ENCODE results near the gene CALU. TPM values are rescaled to one million over a fixed set of nuclear protein-coding genes. Genes with fewer than 3 reads are reported as not detected.

CALU gene
- total and polyA plus RNA-seq, 10 of the 15 experiments (the other 5 are each of a cell fraction or from before 2014, with no cell fraction given) = 31.2 to 75.6 (median 42.1) TPM

- BruUV-seq (replicated peaks) = no TSS peak
Measured at GRCh38 chr7:128744366-128744905, 5.3 kb downstream of the CALU start.

More at GRCh38 chr7:128744366-128744905, 5.3 kb downstream of the CALU start:
- H3K4me3 ChIP-seq = no peak overlapping the region
- H3K4me2 ChIP-seq (ENCODE audit: control insufficient read depth, insufficient read depth) = no peak overlapping the region; the same call in 1 of the 2 replicates
- intact Hi-C loops (cut with micrococcal nuclease; ENCODE audit: unreplicated experiment) (no loop called here), in situ Hi-C loops (cut with MboI) (no loop called here)
- ChIA-PET CTCF (interaction anchor here (0.5 to 0.6 kb wide), 2 partner anchors 269 to 354 kb away, joined by 3 to 4 read pairs; no protein-coding TSS in a partner anchor), POLR2A (no interaction called here), RAD21 (ENCODE audit: unreplicated experiment) (no interaction called here), SMC1A (ENCODE audit: uncharacterized antibody, unreplicated experiment) (no interaction called here)
- ATAC-seq (peak; percentile 13; the same call in 1 of the 3 replicates), DNase-seq (ENCODE audit: low read depth, low spot score) (no peak), FAIRE-seq (peak; percentile 18)
- 44% methylated on average over 2 of the region's 2 CpGs for WGBS (ENCODE audit: insufficient coverage, insufficient replicate concordance, low lambda C conversion rate, missing lambda C conversion rate)
- H3K27ac ChIP-seq (ENCODE audit: control insufficient read depth, insufficient read depth) = no peak overlapping the region
- peaks cover 0 to 4% of the 10 kb centered on the region in 2 experiments; a peak in 2 of 4 replicates for H3K36me3 ChIP-seq (ENCODE audit: control insufficient read depth in 2 of 2, insufficient read depth in 2 of 2, low read length in 1 of 2)
- no peaks in the 10 kb centered on the region for H3K9me3 ChIP-seq (replicated peaks; ENCODE audit: control insufficient read depth, insufficient read depth, low read length)
- H3K79me2 ChIP-seq (ENCODE audit: control insufficient read depth, insufficient read depth, low read length) = peaks cover 88% of the 10 kb centered on the region
- no peak overlapping the region for H2AFZ ChIP-seq (ENCODE audit: control insufficient read depth, low read depth, low read length)
- no peak overlapping the region for H3K9ac ChIP-seq (ENCODE audit: control insufficient read depth, insufficient read depth, low read length)
- no peaks in the 10 kb centered on the region for H3K27me3 ChIP-seq (replicated peaks in 1 of 2; ENCODE audit: control insufficient read depth in 2 of 2, insufficient read depth in 2 of 2, low read length in 1 of 2)
- TF ChIP-seq PKNOX1 (IDR thresholded peaks at IDR 0.05) (no peak), BCLAF1 (IDR thresholded peaks at IDR 0.05) (no peak), CBX5 (IDR thresholded peaks at IDR 0.05; ENCODE audit: low read depth) (no peak), ZSCAN29 (IDR thresholded peaks at IDR 0.05) (no peak), CREM (IDR thresholded peaks at IDR 0.05; ENCODE audit: low read depth) (no peak), ZBTB11 (CRISPR knock-in tag; IDR thresholded peaks at IDR 0.05) (no peak)
- H3K4me1 ChIP-seq (ENCODE audit: control insufficient read depth, insufficient read depth, low read length) = peaks cover 5% of the 10 kb centered on the region; the same call in 1 of the 2 replicates
- peaks cover 2% of the 10 kb centered on the region; the same call in 1 of the 2 replicates for H4K20me1 ChIP-seq (ENCODE audit: control insufficient read depth, insufficient read depth)
